ENCODE results near the gene DEAF1. TPM values are rescaled to one million over a fixed set of nuclear protein-coding genes. Genes with fewer than 3 reads are reported as not detected.

DEAF1 gene
- total and polyA plus RNA-seq, 7 donors = 12.5 to 30.0 (median 18.1) TPM

GRCh38 chr11:624705-625635 is 70.1 kb downstream of the DEAF1 start, which contains the start of gene CDHR5:
Gene CDHR5 (minus strand): TSS chr11:624955. CDS start chr11:624902, 53 bp downstream.
- peak in 1 of 2 donors; percentile 46 for DNase-seq
- Histone ChIP-seq H3K36me3 (ENCODE audit: insufficient read depth in 1 of 2, low read depth in 1 of 2) (peaks cover 0 to 6% of the 10 kb centered on the region in 2 donors), H3K27ac (no peak within 1 kb of the TSS), H3K27me3 (ENCODE audit: insufficient read depth in 3 of 3, low read length in 2 of 3) (peaks cover 0 to 2% (median 0%) of the 10 kb centered on the region in 3 donors), H3K9me3 (no peaks in the 10 kb centered on the region), H3K4me3 (no peak within 1 kb of the TSS), H3K4me1 (peaks cover 16% of the 10 kb centered on the region)
- intact Hi-C loops (cut with DNase I) = loop anchor here in 1 of 2 donors (5.0 kb wide), 1 partner anchor 48 kb away; the partner anchor contains the start of gene PHRF1
- no peak for ATAC-seq
- TF ChIP-seq, protein P1, sequence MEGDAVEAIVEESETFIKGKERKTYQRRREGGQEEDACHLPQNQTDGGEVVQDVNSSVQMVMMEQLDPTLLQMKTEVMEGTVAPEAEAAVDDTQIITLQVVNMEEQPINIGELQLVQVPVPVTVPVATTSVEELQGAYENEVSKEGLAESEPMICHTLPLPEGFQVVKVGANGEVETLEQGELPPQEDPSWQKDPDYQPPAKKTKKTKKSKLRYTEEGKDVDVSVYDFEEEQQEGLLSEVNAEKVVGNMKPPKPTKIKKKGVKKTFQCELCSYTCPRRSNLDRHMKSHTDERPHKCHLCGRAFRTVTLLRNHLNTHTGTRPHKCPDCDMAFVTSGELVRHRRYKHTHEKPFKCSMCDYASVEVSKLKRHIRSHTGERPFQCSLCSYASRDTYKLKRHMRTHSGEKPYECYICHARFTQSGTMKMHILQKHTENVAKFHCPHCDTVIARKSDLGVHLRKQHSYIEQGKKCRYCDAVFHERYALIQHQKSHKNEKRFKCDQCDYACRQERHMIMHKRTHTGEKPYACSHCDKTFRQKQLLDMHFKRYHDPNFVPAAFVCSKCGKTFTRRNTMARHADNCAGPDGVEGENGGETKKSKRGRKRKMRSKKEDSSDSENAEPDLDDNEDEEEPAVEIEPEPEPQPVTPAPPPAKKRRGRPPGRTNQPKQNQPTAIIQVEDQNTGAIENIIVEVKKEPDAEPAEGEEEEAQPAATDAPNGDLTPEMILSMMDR (IDR thresholded peaks at IDR 0.05) = no peak
- 62 to 78% (median 63%) methylated on average over 29 to 33 of the region's 33 CpGs for WGBS, 3 donors

- peaks cover 0 to 2% (median 0%) of the 10 kb centered on the region in 3 donors for H3K27me3 ChIP-seq (ENCODE audit: insufficient read depth in 3 of 3, low read length in 2 of 3)
- no peak overlapping the region for H3K27ac ChIP-seq
- DNase-seq (peak in 1 of 2 donors; percentile 42), ATAC-seq (no peak)
- peaks cover 0 to 6% of the 10 kb centered on the region in 2 donors for H3K36me3 ChIP-seq (ENCODE audit: insufficient read depth in 1 of 2, low read depth in 1 of 2)
- no peak overlapping the region for H3K4me3 ChIP-seq
- H3K9me3 ChIP-seq = no peaks in the 10 kb centered on the region
- WGBS, 3 donors = 78 to 80% (median 80%) methylated on average over 25 of the region's 25 CpGs
- peaks cover 9% of the 10 kb centered on the region for H3K4me1 ChIP-seq
- intact Hi-C loops (cut with DNase I) = no loop called here
- TF ChIP-seq, protein P1 (IDR thresholded peaks at IDR 0.05) = no peak
These were observed 70.9 kb downstream of the DEAF1 start for GRCh38 chr11:623999-624704.

DNA sequence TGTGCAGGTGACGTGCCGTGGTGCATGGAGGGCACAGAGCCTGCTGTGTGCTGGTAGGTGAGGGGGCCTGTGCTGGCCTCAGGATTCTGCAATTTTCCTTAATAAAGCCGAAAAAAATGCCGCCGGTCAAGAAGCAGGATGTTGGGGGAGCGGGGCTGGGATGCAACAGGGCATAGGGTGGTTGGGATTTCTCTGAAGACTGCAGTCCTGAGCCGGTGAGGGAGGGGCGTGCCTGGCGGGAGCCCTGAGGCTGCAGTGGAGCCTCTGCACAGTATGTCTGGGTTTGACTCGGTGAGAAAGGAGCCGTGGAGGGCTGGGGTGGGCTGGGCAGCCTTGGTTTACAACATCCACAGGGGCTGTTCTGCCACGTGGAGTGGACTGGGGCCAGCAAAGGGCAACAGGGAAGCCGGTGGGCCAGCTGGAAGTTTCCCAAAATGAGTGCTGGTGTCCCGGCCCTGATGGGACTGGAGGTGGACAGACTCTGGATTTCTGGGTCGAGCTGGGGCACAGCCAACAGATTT is 71.6 kb downstream of the DEAF1 start:
- H3K36me3 ChIP-seq (ENCODE audit: insufficient read depth in 1 of 2, low read depth in 1 of 2) = peaks cover 0 to 6% of the 10 kb centered on the region in 2 donors
- DNase-seq = no peak
- H3K4me3 ChIP-seq = no peak overlapping the region
- peaks cover 0 to 2% (median 0%) of the 10 kb centered on the region in 3 donors for H3K27me3 ChIP-seq (ENCODE audit: insufficient read depth in 3 of 3, low read length in 2 of 3)
- H3K4me1 ChIP-seq = peaks cover 9% of the 10 kb centered on the region
- WGBS, 3 donors = 76 to 78% (median 76%) methylated on average over 15 of the region's 15 CpGs
- intact Hi-C loops (cut with DNase I) = no loop called here
- H3K9me3 ChIP-seq = no peaks in the 10 kb centered on the region
- no peak for ATAC-seq
- TF ChIP-seq, protein P1 (IDR thresholded peaks at IDR 0.05) = no peak
- no peak overlapping the region for H3K27ac ChIP-seq

- no peak for DNase-seq
- TF ChIP-seq, protein P1 (IDR thresholded peaks at IDR 0.05) = no peak
- H3K27me3 ChIP-seq (ENCODE audit: insufficient read depth in 3 of 3, low read length in 2 of 3) = peaks cover 0 to 2% (median 0%) of the 10 kb centered on the region in 3 donors
- no peaks in the 10 kb centered on the region for H3K9me3 ChIP-seq
- H3K27ac ChIP-seq = no peak overlapping the region
- WGBS, 3 donors = 87 to 92% (median 90%) methylated on average over 24 to 27 of the region's 27 CpGs
- peaks cover 4% of the 10 kb centered on the region for H3K4me1 ChIP-seq
- intact Hi-C loops (cut with DNase I) = no loop called here
- ATAC-seq = no peak
- peaks cover 0 to 6% of the 10 kb centered on the region in 2 donors for H3K36me3 ChIP-seq (ENCODE audit: insufficient read depth in 1 of 2, low read depth in 1 of 2)
- no peak overlapping the region for H3K4me3 ChIP-seq
These were observed 73.2 kb downstream of the DEAF1 start for GRCh38 chr11:621838-622237.
